ENCODE data around the gene CCDC184. TPM values are rescaled to one million over a fixed set of nuclear protein-coding genes. Genes with fewer than 3 reads are reported as not detected.

CCDC184 gene
- total RNA-seq, 2 donors from 2014 or later: 0.81 to 5.6 TPM

Other genes starting within 250 kb of the CCDC184 start
- gene TMEM106C, start 220.0 kb upstream of the CCDC184 start, total RNA-seq: 100 to 1,000 TPM in 1 of 2 donors, 10 to 100 TPM in 1; 48.1 to 149 TPM
- gene COL2A1, start 179.2 kb upstream of the CCDC184 start, total RNA-seq: under 1 TPM in 1 of 2 donors, not detected in 1; 0.14 TPM
- 10 to 100 TPM; 23.2 to 24.6 TPM for gene SENP1, start 77.6 kb upstream of the CCDC184 start, total RNA-seq
- gene PFKM, start 64.3 kb upstream of the CCDC184 start, total RNA-seq: 10 to 100 TPM; 50.1 to 62.2 TPM
- gene ASB8, start 26.1 kb upstream of the CCDC184 start, total RNA-seq: 10 to 100 TPM; 20.7 to 45.3 TPM
- gene OR10AD1, start 19.6 kb downstream of the CCDC184 start, total RNA-seq: not detected
- gene ZNF641, start 167.3 kb downstream of the CCDC184 start, total RNA-seq: 10 to 100 TPM; 24.6 to 30.8 TPM

All from thoracic aorta (tissue), 2 donors.